COLO829 (cell line): ENCODE measurements around the gene MTCH1.

Experiments
- DNase-seq: peaks from one replicate; pipeline ENCODE4 v3.0.0; 2012; ENCODE audit warnings: low spot score

The MTCH1 gene, protein sequence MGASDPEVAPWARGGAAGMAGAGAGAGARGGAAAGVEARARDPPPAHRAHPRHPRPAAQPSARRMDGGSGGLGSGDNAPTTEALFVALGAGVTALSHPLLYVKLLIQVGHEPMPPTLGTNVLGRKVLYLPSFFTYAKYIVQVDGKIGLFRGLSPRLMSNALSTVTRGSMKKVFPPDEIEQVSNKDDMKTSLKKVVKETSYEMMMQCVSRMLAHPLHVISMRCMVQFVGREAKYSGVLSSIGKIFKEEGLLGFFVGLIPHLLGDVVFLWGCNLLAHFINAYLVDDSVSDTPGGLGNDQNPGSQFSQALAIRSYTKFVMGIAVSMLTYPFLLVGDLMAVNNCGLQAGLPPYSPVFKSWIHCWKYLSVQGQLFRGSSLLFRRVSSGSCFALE

DNA sequence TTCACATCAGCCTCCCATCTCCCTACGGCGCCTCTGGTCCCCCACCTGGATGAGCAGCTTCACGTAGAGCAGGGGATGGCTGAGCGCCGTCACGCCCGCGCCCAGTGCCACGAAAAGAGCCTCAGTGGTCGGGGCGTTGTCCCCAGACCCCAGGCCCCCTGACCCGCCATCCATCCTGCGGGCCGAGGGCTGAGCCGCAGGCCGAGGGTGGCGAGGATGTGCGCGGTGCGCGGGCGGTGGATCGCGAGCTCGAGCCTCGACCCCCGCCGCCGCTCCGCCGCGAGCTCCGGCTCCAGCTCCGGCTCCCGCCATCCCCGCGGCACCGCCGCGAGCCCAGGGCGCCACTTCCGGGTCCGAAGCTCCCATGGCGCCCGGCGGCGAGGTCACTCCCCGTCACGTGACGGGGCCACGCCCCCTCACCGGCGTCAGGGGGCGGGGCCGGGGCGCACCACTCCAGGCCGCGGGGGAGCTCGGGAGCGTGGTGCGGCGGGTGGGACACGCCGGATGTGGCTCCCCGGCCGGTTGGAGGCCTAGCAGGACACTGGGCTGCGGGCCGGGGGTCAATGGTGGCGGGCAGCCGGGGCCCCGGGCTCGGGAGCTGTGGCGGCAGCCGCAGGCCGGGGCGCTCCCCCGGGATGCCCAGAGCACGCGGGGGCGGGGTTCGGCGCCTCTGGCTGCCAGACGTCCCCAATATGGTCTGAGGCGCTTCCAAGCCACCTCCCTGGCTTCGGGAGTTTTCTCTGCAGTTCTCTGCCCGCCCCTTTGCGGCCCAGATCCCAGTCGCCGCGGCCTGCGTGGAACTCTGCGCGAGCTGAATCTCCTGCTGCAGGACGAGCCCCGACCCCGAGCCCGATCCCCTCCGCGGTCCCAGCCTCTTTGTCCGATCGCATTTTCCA lies at the start of gene MTCH1:
MTCH1 (minus strand) TSS at position 389 of the 896 bp plus-strand sequence; CDS start at position 366, 23 bp downstream.
- peak; percentile 89 for DNase-seq

DNA sequence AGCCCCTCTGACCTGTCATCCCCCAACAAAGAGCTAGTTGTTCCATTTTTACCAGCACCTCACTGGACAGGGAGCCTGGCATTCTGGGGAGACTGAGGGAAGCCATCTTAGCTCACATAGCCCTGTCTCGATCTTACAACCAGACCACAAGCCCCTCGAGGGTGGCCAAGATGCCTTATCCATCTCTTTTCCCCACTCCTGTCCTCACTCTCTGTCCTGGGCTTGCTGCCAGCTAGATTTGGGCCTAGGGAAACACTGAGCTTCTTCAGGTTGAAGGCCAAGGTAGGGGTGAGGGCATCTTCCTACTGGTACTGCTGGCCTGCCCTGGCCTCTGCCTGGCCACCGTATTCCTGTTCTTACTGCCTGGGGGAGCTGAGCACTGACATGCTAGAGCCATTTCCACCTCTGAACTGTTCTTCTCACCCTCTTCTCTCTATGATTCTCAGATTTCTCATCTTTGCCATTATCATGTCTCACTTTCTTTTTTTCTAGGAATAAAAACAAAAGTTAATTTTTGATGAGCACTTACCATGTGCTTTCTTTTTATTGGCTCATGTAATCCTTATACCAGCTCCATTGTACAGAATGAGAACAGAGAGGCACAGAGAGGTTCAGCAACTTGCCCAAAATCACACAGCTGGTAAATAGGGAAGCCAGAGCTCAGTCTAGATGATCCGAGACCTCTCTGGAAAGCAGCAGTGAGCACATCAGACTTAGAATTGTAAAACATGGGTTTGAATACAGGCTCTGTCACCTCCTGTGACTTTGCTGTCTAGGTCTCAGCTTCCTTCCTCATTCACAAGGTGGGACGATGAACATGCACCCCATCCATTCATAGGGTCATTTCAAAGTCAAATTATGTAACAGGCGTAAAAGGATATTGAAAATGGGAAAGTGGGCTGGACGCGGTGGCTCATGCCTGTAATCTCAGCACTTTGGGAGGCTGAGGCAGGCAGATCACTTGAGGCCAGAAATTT lies 48.1 kb upstream of the MTCH1 start:
- DNase-seq, result no peak

DNA sequence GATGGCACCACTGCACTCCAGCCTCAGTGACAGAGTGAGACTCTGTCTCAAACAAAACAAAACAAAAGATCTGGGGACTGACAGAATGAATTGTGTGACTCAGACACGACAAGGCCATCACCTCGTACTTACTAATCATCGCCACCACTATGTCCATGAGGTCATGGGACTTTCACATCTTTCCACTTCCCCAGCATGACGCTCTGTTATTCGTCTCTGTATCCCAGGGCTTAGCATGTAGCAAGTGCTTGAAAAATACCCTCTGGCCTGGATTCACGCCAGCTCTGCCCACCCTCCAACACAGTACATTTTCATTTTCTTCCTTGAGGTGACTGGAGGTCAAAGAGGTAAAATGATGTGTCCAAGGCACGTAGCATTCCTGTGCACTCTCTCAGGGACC lies 47.3 kb upstream of the MTCH1 start:
- DNase-seq, result no peak

DNA sequence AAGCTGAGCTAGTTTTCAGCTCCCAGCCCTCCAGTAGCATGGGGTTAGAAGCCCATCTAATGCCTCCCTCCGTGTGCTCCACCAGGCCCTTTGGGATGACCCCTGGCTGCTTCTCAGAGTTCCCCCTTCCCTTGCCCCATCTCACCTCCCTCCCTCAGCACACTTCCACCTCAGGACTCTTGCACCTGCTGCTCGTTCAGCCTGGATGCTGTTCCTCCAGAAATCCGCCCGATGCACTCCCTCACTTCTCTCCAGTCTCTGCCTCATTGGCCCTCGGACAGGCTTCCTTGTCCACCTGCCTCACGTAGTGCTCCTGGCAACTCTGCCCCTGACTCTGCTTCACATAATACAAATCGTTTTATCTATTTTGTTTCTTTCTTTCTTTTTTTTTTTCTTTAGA lies 46.2 kb upstream of the MTCH1 start:
- no peak for DNase-seq

DNA sequence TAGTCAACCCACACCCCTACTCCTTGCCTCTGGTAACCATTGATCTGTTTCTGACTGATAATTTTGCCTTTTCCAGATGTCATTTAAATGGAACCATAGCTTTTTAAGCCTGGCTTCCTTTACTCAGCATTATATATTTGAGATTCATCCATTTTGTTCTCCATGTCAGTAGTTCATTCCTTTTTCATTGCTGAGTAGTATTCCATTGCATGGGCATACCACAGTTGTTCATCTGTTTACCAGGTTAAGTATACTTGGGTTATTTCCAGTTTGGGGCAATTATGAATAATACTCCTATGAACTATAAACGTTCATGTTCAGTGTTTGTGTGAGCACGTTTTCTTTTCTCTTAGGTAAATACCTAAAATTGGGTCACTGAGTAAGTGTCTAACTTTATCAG lies 44.6 kb upstream of the MTCH1 start:
- no peak for DNase-seq

DNA sequence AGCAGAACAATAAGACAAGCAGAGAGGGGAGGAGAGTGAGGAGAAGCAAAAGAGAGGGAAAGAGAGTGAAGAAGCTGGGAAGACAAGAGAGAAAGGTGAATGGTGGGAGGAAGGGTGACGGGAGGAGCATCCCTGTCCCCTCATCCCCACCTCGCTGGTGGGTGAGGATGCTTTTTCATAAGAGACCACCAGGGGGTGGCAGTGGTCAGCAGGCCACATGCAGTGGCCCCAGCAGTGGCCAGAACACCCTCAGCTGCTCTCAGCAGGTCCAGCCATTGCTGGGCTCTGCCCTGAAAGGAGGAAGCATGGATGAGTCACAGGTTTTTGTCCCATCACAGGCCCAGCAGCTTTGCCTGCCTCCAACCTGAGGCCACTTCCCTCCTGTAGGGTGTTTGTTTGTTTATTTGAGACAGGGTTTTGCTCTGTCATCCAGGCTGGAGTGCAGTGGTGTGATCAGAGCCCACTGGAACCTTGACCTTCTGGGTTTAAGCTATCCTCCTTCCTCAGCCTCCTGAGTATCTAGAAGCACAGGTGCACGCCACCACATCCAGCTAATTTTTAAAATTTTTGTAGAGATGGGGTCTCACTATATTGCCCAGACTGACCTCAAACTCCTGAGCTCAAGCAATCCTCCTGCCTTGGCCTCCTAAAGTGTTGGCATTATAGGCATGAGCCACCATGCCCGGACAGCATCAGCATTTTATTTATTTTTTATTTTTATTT lies 43.4 kb upstream of the MTCH1 start:
- DNase-seq, result peak; percentile 61

DNA sequence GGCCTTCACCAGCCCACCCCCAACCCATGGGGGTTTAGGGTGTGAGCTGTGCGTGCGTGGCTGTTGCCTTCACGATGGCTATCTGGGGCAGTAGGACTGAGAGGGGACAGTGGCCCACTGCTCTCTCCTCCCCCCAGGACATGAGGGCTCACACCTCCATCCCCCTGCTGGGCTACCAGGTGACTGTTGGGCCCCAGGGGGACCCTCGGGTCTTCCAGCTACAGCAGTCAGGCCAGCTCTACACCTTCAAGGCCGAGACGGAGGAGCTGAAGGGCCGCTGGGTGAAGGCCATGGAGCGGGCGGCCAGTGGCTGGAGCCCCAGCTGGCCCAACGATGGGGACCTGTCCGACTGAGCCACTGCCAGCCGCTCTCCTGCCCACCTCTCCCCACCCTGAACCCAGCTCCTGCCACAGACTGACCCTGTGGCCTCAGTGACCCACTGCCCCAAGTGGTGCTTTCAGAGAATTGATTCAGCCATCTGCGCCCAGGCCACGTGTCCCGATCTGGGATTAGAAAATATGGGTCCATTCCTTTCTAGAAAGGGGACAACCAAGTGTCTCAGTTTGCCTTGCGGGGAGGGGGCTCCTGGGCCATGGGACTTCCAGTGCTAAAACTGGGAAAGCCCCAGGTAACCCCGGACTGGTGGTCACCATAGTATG lies 41.9 kb upstream of the MTCH1 start:
- DNase-seq, result no peak

DNA sequence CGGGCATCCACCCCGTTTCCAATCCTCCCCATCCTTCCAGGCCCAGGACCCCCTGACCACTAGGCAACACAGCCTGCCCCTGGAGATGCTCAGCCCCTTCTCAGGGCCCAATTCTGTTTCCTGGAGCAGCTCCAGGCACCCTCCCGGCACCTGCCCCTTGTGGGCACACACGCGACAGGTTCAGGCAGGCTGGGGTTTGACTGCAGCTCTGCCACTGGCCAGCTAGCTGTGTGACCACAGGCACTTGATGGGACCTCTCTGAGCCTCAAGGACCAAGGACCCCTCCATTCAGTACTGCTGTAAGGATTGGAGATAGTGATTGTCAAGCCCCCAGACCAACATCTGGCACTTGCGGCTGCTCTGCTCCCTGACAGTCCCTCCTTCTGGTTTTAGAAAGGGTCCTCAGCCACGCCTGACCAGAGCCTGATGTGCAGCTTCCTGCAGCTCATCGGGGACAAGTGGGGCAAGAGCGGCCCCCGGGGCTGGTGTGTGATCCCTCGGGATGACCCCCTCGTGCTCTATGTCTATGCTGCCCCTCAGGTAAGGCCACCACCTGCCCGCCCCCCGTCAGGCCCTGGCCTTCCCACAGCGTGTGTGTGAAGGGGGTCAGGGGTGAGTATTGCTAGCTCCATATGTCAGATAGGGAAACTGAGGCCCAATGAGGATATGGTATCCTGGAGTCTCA lies 41.2 kb upstream of the MTCH1 start:
- DNase-seq, result no peak

DNA sequence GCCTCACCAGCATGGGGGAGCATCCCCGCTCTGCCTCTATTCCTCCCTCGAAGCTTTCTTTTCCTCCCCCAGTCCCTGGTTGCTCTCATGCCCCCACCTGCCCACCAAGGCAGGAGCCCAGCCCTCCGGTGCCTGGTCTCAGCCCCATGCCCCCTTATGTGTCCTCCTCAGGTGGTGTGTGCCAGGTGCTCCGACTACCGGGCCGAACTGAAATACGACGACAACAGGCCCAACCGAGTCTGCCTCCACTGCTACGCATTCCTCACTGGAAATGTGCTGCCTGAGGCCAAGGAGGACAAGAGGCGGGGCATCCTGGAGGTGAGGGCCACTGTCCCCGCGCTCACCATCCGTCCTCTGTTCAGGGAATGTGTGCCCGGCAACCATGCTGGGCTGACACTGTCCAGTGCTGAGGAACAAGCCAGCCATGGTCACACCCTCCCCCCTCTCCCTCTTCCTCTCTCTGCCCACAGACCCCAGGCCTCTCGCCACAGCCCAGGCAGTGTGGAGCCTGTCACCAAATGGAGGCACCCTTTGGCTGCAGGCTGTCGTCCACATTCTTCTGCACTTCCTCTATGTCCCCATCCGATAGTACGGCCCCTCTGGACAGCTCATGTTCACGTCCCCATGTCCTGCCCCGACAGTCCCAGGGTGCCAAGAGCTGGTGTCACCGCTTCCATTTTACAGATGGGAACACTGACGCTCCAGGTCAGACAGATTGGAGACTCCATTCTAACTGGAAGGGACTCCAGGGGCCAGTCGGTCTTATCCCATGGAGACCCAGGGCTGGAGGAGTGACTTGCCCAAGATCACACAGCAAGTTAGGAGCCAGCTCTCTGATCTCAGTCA lies 39.8 kb upstream of the MTCH1 start:
- DNase-seq, result no peak

DNA sequence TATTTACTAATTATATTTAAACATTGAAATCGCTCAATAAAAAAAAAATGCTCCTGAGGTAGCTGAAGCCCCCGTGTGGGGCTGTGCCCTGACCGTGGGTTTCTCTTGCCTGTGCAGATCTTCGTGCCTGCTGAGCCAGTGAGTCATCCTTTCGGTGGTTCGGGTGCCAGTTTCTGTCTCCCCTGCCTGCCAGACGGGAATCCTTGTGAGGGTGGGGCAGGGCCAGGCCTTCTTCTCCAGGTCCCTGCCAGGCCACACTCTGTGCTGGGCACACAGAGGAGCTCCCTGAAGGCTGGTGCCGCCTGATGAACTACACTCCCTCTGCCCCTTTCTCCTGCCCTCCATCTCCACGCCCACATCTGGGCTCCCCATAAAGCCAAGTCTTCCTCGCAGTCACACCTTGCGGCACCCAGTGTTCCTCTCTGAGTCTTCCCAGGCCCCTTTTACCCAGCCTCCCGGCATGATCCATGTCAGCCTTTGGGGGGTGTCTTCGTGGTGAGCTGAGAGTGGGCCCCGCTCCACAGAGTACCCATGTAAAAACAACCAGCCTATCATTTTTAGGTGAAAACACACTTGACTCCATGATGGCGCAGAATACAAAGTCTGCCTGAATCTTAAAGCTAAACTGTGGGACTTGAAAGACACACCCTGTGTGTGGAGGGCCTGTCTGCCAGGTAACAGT lies 38.8 kb upstream of the MTCH1 start:
- no peak for DNase-seq

DNA sequence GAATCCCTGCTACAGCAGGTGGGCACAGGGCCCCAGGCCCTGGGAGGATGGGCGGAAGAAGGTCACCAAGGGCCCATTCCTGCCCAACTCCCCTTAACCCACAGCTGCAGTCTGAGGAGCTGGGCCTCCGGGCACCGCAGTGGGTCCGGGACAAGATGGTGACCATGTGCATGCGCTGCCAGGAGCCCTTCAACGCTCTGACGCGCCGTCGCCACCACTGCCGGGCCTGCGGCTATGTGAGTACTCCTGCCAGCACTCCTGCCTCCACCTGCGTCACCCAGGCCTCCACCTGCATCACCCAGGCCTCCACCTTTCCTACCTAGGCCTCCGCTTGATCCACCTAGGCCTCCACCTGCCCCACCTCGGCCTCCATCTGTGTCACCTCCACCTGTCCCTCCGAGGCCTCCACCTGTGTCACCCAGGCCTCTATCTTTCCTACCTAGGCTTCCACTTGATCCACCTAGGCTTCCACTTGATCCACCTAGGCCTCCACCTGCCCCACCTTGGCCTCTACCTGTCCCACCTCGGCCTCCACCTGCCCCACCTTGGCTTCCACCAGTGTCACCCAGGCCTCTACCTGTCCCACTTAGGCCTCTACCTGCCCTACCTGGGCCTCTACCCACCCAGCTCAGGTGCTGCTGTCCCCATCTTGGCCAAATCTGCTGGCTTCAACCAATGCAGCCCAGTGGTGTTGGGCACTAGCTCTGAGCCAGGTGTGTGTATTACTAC lies 36.3 kb upstream of the MTCH1 start:
- DNase-seq, result no peak

DNA sequence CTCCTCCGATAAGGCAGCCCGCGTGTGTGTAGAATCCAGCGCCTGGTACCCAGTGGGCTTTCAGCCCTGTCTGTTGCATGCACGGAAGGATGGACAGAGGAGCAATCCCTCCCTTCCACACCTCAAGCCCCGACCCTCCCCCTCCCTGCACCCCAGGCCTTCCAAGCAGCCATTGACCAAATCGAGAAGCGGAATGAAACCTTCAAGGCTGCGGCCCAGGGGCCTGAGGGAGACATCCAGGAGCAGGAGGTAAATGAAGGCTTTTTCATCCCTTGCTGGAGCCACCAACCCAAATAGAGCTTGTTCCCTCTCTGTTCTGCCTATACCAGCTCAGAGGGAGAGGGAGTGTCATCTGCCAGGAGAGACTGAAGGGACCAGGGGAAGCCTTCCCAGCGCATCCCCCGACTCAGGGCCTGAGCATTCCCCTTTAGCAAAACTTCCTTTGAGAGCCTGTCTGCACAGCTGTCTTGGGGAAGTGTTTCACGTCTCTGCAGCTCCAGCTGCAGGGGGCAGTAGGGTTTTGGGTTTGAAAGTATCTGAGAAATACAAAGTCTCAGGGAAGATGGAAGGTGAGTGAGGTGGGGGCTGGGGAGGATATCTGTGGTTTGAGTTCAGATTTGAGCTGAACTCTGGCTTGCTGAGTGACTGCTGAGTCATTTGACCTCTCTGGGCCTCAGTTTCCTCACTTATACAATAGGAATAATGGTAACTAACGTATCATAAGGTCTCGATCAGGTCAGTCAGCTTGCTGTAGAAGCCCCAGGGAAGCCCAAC lies 35.5 kb upstream of the MTCH1 start:
- no peak for DNase-seq

DNA sequence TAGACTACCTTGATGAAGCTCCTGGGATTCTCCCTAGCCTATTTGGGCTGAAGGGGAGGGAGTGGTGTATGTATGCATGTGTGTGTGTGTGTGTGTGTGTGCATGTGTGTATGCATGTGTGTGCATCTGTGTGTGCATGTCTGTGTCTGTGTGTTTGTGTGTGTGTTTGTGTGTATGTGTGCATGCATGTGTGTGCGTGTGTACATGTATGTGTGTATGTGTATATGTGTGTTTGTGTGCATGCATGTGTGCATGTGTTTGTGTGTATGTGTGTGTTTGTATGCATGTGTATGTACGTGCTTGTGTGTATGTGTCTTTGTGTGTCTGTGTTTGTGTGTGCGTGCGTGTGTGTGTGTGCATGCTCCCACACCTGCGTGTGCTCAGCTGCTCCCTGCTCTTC lies 34.8 kb upstream of the MTCH1 start:
- no peak for DNase-seq

DNA sequence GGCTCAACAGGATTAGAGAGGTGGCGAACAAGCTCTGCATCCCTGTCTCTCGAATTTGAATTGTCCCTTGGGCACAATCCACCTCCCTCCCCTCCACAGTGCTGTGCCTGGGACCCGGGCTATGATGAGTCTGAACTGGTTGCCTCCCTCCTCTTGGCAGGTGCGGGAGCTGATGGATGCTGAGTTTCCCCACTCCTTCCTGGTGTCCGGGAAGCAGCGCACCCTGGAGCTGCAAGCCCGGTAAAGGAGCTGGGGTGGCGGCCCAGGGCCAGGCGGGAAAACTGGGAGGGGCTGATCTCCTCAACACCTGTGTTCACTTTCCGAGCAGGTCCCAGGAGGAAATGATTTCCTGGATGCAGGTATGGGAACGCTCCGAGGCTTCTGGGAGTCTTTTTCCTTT lies 34.4 kb upstream of the MTCH1 start:
- no peak for DNase-seq

DNA sequence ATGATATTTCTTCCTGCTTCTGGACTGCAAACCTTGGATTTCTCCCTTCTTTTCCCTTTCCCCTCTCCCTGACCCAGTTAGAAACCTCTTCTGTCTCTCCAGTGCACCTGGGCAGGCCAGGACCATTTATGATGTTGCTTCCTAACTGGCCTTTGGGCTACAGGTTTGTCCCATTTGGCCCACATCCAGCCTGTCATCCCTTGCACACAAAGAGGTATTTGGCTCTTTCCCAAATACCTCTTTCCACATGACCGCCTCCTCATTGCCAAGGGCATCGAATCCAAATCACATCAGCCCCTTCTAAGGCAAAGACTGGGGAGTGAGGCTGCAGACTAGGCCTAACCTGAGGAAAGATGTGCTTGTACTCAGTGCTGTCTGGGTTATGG lies 33.1 kb upstream of the MTCH1 start:
- no peak for DNase-seq

DNA sequence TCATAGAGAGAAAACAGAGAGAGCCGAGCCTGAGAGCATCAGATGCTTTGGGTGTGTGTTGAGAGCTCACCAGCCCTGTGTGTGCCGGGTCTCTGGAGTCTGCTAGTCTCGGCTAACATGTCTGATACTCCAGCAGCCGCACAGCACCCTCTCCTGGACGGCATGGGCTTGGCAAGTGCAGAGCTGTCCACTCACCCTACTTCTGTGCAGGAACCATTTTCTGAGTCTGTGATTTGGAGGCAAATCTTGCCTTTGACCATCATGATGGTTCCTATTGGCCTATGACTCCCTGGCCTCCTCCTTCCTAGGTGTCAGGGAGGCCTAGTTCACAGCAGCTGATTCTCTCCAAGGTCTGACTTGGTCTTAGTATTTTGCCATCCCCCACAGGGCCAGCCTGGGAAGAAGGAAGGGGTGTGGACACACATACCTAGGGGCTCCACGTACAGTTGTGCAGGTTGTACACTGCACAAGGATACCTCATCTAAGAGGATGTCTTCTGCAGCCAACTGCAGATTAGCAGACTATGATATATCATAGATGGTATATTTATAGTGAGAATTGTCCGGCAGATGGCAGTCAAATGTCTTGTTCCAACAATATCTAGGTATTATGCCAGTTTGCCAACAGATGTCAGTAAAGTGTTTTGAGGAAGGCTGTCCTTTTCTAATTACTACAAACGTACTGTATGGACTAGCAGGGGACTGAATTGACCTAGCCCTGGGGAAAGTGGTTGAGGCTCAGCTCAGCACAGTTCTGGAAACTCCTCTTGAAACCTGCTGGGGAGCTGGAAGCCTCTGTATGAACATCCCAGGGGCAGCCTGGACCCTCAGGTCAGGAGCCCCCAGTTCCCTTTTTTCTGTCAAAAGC lies 32.4 kb upstream of the MTCH1 start:
- DNase-seq, result peak; percentile 89
